Stimulated activated CD8-positive, alpha-beta memory T cell treated with anti-CD3 and anti-CD28 coated beads, Interleukin-4, amount 100 ng/mL, for 4 hours (primary cell): ENCODE measurements around the gene LRAT.
"Not testable (repeated sequence)": the region's sequence is repeated elsewhere in the genome, so short reads cannot be mapped to it uniquely, and the experiment has no call there.

ENCODE experiments used
- DNase-seq, 2 donors: peaks; one replicate each; pipeline ENCODE4 v3.0.0-alpha.2; 2020; ENCODE audit warnings: low read depth in 2 of 2, low spot score in 1 of 2

The LRAT gene

GRCh38 chr4:154743683-154744340 lies at the start of gene LRAT:
LRAT (plus strand) TSS chr4:154744000; CDS start chr4:154744327, 327 bp downstream.
- no peak for DNase-seq

DNA sequence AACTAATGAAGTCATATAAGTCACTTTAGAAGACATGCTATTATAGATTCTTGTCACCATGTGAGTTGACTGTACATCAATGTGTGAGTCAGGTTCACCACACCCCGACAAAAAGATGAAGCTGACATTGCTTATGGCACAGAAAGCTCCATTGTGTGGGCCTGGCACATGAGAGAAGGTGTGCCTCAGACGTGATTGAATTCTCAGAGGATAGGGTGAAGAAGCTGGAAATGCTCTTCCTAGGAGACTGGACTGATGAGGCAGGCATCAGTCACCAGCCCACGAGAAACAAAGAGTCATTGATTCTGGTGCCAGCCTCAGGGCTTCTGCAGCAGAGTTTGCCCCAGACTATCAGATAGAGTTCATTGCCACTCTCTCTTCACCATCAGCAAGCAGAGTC lies 35.9 kb upstream of the LRAT start:
- DNase-seq, result no peak

GRCh38 chr4:154709550-154709949 lies 34.2 kb upstream of the LRAT start:
- DNase-seq, result no peak

- DNase-seq, result no peak
These were observed 32.3 kb upstream of the LRAT start for GRCh38 chr4:154711522-154711921.

GRCh38 chr4:154714339-154715040 lies 29.3 kb upstream of the LRAT start:
- no peak for DNase-seq

- no peak for DNase-seq
These were observed 24.7 kb upstream of the LRAT start for GRCh38 chr4:154719087-154719486.

DNA sequence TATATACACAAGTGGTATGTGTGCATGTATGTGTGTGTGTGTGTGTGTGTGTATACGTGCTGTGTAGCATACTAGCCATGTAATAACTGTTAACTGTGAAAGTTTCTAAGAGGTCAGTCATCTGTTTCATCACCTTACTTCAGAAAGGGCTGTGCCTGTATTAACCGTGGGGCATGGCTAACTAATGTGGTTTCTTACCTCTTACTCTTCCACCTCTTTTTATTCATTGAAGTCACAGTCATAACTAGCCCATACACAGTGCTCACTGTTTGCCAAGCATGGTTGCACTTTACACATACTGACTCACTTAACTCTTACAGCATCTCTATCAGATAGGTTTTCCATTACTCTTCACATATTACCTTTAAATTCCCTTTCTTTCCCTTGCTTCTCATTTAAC lies 23.7 kb upstream of the LRAT start:
- no peak for DNase-seq

DNA sequence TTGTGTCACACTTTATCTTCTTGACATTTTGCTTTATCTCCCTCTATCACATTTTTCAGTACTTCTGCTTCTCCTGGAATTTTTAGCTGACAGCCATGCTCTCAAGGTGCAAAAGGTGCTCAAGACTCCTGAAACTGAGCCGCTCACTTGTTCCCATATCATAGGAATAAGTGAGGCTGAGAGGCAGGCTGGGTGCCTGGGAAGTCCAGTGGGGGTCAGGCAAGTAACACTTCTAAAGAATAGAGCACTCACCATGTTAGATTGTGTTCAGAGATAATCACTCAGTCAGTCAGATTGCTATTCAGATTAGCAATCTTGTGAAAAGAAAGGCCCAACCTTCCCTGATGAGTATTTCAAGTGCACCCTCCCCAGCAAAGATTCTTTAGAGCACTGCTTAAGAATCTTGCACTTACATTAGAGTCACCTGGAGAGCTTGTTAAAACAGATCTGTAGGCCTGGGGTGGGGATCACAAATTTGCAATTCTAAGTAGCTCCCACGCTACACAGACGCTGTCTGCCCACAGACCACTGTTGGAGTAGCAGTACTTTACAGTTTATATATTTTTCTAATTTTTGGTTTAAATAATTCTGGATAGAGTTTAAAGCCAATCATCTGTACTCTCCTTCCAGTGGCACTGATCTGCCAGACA lies 23.1 kb upstream of the LRAT start:
- no peak for DNase-seq

DNA sequence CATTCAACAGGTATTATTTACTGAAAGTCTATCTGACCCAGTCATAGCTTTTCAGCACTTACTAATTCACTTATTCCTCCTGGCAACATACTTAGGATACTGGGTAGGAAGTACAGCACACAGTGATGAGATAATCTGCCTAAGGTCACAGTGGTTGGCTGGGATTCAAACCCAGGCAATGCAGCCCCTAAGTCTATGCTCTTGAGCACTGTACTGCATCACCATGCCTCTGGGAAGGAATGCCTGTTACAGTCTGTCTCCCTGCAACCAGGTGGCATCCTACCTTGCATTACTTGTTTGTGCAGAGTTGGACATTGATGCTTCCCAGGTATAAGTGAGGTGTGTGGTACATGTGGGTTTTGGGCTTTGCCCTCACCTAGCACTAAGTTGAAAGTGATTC lies 21.5 kb upstream of the LRAT start:
- no peak for DNase-seq

DNA sequence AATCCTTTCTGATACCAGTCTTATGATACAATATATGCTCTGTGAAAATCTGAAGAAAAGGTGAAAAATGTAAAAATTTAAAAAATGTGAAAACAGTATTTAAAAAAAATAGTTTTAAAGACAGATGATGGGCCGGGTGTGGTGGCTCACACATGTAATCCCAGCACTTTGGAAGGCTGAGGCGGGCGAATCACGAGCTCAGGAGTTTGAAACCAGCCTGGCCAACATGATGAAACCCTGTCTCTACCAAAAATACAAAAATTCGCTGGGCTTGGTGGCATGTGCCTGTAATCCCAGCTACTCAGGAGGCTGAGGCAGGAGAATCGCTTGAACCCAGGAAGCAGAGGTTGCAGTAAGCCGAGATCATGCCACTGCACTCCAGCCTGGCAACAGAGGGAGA lies 20.2 kb upstream of the LRAT start:
- DNase-seq, result not testable (repeated sequence)

DNA sequence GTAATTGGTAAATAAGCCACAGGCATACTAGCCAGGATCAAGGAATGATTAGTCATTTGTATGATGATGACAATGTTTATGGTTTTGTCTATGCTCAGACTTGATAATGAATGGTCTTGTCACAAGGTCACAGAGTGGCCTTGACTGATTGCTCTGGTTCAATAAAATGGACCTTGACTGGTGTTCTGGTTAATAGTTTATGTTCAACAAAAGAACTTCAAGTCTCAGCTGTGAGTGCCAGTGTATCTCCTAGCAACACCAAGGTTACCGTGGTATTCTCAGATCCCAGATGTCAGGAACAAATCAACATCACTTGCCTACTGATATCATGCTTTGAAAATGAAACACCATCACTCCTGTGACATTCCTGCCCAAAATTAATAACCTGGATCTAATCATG lies 16.3 kb upstream of the LRAT start:
- no peak for DNase-seq

DNA sequence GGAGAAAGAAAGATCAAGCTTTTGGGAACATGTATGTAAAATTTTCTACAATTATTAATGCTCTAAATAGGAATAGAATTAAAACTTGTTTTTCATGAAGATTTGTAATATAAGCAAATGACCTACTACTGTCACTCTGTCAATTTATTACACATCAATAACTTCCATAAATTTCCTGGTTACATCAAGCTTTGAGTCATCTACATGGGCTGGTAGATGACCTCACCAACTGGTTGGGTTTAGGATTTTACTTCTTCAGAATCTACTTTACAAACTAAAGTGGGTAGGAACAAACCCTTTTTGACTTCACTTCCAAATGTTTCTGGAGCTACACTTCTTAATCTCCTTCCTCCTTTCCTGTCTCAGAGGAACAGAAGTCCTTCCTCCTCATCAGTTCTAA lies 12.0 kb upstream of the LRAT start:
- no peak for DNase-seq

DNA sequence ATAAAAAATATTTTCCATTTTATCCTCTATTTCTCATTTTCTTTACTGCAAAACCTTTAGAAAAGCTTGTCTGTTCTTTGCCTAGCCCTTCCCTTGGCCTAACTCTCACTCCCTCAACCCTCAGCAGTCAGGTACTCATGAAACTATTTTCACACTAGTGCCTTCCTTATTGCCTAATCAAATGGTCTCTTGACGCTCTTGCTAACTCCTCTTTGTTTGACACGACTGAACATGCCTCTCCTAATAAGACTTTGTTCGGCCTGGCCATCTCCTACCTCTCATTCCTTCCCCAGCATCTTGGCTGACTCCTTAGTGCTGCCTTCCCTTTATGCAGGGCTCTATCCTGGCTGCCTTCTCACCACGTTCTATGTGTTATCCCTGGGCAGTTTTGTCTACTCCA lies 11.1 kb upstream of the LRAT start:
- DNase-seq, result no peak

DNA sequence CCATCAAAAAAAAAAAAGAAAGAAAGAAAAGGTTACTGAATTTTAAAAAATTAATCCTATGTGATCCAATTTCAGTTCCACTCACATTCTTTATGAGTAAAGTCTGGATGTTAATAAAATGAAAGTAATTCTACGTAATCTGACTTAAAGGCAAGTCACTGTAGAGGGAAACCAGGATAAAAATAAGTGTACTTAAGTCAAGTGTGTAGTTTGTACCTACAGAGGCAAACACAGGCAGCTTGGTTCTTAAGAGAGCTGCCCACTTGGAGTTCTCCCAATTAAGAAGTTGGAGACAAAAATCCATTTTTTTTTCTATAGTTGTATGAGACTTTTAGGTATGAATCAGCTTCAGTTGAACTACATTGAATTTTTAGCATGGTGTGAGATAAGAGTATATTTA lies 7.0 kb upstream of the LRAT start:
- DNase-seq, result no peak

DNA sequence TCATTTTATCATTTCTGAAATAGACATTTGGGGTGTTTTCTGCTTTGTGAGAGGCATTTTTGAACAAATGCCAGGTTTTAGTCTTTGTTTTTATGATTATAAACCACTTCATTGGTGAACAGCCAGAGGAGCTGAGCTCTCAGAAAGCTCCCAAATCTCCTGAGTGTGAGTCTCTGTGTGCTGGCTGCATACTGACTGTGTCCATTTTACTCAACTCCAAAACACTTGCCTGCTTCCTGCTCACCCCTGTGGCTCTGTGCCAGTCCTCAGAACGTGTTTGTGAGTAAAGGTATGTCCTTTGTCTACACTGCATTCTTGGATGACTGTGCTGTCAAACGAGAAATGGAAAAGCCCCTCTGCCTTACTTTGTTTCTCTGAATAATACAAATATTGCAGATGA lies 5.4 kb upstream of the LRAT start:
- DNase-seq, result no peak

DNA sequence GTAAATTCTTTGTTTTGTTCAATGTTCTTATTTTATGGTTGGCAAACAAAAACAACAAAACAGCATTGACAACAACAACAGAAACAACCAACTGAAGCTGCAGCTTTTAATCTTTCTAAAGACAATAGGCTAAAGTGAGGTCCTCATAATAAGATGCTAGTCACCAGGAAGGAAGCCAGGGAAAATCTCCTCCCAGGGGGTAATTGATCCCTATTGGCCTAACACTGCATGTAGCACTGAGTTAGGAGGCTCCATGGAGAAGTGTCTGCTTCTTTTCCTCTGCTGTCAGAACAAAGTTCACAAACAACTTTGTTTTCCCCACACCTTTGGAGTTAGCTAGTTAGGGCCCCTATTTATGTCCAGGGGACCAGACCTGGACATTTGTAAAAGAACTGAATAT lies 4.7 kb upstream of the LRAT start:
- DNase-seq, result no peak

DNA sequence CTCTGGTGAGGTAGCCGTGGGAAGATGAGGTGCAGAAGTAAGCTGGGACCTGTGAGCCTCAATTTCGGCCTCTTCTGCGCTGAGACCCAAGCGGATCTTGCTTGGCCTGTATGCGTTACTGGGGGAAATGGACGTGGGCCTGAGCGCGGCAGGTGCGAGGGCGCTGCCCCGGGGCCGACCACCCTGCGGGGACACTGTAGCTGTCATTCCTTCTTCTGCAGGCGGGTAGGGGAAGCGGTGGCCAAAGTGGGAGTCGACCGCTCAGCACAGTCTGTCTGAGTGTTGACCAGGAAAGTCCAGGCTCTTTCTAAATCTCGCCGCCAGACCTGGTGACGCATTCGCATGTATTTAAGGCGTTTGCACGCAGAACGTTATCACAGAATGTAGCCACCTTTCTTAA lies 3.3 kb upstream of the LRAT start:
- no peak for DNase-seq

DNA sequence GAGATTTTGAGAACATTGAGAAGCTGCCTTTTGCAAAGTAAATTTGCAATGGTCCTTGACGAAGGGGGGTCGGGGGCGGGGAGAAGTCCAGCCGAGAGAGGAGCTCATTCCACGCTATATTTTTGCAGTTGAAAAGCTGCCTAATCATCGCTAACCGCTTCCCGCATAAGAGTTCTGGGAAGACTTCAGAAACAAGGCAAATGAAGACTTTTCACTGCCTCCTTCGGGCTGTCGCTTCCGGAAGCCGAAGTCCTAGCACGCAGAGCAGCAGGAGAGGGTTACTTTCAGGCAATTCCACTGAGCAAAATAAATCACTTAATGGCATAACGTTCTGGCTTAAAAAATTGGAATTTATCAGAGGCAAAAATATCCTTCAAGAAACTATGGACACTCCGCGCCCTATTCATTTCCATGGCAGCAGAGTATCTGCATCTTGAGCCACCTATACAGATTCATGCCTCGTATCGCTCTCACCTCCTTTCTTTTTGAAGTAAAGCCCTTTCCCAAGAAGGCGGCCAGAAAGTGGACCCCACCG lies 2.6 kb upstream of the LRAT start:
- no peak for DNase-seq

DNA sequence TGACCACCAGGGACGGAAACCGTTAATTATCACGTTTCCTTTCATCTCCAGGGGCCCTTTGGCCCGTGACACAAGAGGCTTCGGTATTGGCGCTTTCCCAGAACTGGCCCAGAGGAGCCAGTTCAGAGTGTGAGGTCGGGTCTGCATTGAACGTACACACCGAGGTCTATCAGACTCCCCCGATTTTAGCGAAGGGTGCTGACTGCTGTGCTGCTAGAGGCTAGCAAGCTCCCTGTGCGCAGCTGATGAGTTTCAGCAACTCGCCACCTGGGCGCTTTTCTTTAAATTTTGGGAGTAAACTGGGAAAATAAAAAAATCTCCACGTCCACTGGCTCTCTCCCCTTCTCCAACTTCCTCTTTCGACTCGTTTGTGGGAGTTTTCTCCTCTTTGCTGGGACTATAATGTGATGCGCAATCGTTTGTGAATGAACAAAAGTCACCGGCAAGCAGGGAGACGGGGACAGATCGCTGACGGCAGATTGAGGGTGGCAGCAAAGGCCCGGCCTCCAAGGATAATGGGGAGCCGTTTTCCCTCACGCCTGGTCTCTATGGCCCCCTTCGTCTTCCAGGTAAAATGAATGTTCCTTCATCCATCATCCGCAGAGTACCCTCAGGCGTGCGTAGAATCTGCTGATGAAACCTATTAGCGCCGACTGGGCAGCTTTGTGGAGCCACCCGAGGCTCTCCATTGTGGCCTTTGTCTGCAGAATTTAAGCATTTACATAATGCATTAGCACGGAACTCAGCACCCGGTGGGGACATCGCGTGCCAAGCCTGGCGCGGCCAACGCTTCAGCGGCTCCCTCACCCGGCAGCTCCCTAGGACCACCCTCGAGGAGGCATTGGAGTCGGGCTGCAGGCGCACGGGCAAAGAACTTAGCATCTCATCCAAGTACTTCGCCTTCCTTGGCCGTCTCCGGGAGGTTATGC lies 1.6 kb upstream of the LRAT start:
- DNase-seq, result no peak

DNA sequence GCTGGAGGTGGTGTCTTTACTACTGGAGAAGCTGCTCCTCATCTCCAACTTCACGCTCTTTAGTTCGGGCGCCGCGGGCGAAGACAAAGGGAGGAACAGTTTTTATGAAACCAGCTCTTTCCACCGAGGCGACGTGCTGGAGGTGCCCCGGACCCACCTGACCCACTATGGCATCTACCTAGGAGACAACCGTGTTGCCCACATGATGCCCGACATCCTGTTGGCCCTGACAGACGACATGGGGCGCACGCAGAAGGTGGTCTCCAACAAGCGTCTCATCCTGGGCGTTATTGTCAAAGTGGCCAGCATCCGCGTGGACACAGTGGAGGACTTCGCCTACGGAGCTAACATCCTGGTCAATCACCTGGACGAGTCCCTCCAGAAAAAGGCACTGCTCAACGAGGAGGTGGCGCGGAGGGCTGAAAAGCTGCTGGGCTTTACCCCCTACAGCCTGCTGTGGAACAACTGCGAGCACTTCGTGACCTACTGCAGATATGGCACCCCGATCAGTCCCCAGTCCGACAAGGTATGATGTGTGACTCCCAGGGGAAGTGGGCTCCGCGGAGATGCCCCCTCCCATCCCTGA lies 634 bp downstream of the LRAT start:
- no peak for DNase-seq

DNA sequence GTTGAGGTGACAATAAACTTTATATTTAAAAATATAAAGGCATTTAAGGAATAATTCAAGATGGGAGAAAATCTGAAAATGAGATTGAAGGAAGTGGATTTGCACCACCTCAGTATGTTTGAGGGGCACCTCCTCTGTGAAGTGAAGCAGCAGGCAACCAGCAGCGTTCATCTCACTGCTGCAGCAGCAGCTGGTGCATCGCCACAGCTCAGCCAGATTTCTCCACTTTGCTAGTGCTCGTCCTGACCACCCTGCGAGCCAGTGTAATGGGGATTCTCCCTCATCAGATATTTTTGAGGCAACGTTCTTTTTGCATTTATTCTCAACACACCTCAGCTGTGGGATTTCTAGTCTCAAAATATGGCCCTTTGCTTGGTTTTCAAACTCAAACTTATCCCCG lies 13.9 kb downstream of the LRAT start:
- DNase-seq, result no peak
